KOPT-K1 (cell line): Measurements from ENCODE around the gene PRPF6.

Experiments
- H3K27ac ChIP-seq: fragments of 200-600 bp; sonication (generic); 2 replicates; pipeline ENCODE4 v1.5.1; 2016; ENCODE audit warnings: antibody characterized with exemption, mild to moderate bottlenecking, low read depth, low read length; ENCODE audit not compliant: poor library complexity, severe bottlenecking
- H3K36me3 ChIP-seq: fragments of 200-600 bp; sonication (generic); 2 replicates; pipeline ENCODE4 v1.5.1; 2017; ENCODE audit warnings: antibody characterized with exemption, mild to moderate bottlenecking, low read length, moderate library complexity; ENCODE audit not compliant: insufficient read depth
- H3K9me3 ChIP-seq: fragments of 200-600 bp; sonication (generic); 2 replicates; pipeline ENCODE4 v1.5.1; 2017; ENCODE audit warnings: antibody characterized with exemption, low read length, mild to moderate bottlenecking; ENCODE audit not compliant: insufficient read depth, poor library complexity, severe bottlenecking

Gene PRPF6

GRCh38 chr20:63942969-63943807 lies 37.7 kb upstream of the PRPF6 start:
- Histone ChIP-seq H3K36me3 (peaks cover 63% of the 10 kb centered on the region), H3K9me3 (no peaks in the 10 kb centered on the region), H3K27ac (no peak overlapping the region)

GRCh38 chr20:63943808-63944077 lies 37.2 kb upstream of the PRPF6 start:
- Histone ChIP-seq H3K9me3 (no peaks in the 10 kb centered on the region), H3K27ac (no peak overlapping the region)

DNA sequence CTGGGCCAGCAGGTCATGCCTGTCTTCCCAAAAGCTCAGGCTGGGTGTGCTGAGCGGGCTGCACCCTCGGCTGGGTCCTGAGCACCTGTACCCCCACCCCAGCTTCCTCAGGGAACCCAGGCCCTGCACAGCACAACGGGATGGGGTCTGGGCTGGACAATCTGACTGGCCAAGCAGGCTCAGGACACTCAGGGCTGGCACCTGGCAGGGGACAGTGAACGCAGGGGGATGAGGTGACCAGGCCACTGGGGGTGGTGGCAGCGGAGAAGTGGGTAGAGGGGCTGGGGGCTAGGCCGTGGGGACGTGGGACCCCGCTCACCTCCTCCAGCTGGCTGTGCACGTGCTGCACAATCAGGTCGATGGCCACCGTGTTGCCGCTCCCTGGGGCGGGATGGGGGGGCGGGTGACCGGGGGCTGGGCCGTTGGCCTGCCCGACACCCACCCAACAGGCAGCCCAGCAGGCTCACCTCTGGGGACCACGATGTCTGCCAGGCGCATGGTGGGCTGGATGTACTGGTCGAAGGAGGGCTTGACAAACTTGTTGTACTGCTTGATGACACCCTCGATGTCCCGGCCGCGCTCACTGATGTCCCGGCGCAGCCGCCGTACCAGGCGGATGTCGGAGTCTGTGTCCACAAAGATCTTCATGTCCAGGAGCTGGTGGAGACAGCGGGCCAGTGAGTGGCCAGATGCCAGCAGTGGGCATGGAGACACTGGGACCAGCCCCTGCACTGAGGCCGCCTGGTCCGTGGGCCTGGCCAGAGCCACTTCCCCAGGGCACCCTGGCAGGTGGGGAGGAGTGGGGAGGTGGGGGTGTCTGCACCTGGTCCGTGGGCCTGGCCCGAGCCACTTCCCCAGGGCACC lies 36.6 kb upstream of the PRPF6 start:
- Histone ChIP-seq H3K9me3 (no peaks in the 10 kb centered on the region), H3K36me3 (peaks cover 57% of the 10 kb centered on the region), H3K27ac (no peak overlapping the region)

More at GRCh38 chr20:63943808-63944077, 37.2 kb upstream of the PRPF6 start:
- H3K36me3 ChIP-seq, result peaks cover 61% of the 10 kb centered on the region

DNA sequence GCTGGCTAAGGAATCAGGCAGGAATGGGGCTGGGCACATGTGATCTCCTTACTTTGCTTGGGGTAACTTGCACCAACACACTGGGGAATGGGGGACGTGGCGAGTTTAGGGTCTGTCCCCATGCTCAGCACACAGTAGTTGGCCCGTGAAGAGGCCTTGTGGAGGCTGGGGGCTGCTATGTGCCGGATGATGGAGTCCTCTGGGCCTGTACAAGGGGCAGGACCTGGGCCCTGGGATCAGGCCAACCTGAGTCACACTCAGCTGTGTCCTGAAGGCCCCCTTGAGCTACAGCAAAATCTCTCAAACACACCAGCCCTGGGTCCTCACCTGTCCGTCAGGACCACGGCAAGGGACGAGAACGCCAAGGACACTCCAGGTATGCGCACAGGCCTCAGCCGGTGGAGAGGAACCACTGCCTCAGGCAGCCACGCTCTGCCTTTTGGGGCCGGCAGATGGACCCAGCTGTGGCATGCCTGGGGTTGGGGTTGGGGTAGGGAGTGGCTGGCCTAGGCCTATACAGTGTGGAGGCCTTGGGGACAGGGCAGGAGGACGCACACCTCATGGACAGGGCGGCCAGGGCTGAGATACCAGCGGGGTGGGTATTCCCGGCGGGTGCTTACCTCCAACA lies 35.8 kb upstream of the PRPF6 start:
- H3K9me3 ChIP-seq, result no peaks in the 10 kb centered on the region
- no peak overlapping the region for H3K27ac ChIP-seq
- peaks cover 53% of the 10 kb centered on the region for H3K36me3 ChIP-seq

DNA sequence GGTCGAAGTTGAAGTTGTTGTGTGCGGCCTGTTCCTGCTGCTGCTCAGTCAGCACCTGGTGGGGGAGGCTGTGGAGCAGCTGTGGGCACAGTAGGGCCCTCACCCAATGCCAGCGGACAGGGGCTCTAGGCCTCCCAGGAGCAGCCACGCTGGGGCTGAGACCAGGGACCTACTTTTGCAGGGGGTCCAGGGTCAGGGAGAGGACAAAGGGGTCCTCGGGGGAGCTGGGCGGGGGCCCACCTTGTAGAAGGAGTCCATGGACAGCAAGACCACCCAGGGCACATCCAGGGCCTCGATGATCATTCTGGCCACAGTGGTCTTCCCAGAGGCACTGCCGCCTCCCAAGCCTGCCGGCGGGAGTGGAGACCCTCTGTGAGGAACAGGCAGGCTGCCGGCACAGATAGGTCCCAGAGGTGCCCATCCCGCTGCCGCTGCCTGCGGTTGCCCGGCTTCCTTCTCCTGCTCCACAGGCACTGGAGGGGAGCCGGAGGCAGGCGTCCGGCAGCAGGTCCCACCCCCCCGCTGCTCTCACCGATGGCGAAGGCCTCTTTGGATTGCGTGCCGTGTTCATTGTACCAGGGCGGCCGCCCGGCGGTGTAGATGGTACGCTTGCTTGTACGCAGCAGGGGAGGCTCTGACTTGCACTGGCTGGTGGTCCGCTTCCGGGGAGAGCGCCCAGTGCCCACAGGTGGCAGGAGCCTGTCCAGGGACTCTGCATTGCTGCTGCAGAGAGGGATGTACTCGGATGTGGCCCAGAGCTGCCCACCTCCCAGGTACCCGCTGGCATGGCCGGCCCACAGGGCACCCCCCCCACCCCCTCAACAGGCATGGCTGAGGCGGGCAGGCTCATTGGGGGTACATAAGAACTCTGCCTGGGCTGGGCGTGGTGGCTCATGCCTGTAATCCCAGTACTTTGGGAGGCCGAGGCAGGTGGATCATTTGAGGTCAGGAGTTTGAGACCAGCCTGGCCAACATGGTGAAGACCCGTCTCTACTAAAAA lies 34.7 kb upstream of the PRPF6 start:
- Histone ChIP-seq H3K36me3 (peaks cover 42% of the 10 kb centered on the region), H3K9me3 (no peaks in the 10 kb centered on the region), H3K27ac (no peak overlapping the region)

DNA sequence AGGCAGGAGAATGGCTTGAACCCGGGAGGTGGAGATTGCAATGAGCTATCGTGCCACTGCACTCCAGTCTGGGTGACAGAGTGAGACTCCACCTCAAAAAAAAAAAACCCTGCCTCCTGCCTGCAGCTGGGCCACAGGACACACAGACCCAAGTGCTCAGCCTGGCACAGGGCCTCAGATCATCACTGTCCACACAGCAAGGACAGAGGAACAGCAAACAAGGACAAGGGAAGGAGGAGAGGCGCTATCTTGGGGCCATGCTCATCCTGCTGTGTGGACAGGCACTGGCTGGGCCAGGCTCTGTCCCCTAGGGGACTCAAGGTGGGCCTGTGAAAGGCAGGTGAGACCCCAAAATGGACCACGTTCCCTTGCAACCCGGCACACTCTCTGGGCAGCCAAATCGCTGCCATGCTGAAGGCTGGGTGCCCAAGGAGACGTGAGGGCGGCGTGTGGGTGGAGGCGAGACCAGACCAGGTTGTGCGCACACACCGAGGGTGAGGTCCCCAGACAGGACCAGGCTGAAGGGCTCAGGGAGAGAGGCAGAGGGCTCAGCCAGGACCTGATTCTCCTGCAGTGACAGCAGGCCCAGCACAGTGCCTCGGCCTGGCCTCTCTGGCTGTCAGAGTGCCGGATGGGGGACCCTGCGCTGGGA lies 33.8 kb upstream of the PRPF6 start:
- no peak overlapping the region for H3K27ac ChIP-seq
- no peaks in the 10 kb centered on the region for H3K9me3 ChIP-seq
- peaks cover 42% of the 10 kb centered on the region for H3K36me3 ChIP-seq

GRCh38 chr20:63947638-63948456 lies 33.1 kb upstream of the PRPF6 start:
- H3K9me3 ChIP-seq, result no peaks in the 10 kb centered on the region
- peaks cover 43% of the 10 kb centered on the region for H3K36me3 ChIP-seq
- no peak overlapping the region for H3K27ac ChIP-seq

DNA sequence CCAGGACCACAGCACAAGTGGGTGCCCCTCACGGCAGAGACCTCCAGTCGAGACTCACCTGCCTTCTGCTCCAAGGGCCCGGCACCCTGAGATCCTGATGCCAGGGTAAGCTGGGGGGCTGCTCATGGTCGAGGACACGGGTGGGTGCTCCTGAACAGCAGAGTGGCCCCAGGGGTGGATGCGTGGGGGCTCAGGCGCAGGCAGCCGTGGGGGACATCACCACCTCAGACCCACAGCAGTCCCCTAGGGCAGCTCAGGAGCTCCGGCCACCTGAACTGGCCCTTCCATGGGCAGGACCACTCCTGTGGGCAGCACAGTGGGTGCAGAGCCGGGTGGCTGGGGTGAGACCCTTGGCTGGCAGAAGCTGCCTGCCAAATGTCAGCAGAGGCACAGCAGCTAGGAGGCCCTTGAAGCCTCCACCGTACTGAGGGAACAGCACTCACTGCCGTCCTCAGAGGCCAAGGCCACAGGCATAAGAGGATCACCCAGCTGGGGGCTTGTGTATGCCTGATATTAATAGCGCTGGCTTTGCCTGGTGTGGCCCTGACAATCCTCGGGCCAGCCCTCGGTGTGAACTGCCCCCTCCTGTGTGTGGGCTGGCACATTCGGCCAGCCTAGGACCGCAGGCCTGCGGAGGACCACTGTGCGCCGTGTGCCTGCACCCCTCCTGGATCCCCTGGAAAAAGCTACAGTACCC lies 30.1 kb upstream of the PRPF6 start:
- Histone ChIP-seq H3K36me3 (peaks cover 13% of the 10 kb centered on the region), H3K27ac (no peak overlapping the region)

DNA sequence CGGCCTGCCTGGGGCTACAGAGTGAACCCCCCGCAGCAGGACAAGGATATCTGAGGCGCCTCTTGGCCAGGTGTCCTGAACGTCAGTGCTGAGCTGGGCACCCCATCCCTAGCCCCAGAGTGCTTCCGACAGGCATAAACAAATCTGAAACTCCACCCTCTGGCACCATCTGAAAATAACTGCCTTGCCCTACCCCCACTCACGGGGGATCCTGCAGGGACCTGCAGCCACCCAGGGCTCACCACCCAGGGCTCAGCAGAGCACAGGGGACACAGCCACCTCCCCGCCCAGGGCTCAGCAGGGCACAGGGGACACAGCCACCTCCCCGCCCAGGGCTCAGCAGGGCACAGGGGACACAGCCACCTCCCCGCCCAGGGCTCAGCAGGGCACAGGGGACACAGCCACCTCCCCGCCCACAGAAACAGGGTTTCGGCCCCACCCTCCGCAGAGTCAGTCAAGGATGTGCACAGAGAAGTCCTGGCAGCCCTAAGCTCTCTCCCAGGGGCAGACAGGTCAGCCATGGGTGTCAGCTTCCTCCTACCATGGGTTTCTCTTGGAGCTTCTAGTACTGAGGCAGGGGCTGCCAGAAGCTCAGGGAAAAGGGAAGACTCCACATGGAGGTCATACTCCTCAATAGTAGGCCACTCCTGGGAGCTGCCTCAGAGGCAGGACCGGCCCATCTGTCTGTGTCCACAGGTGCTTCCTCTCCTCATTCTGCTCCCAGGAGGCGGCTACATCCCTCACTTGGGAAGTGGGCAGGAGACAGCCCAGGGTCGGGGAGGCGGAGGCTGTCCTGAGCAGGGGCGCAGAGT lies 29.3 kb upstream of the PRPF6 start:
- Histone ChIP-seq H3K27ac (no peak overlapping the region), H3K36me3 (peaks cover 9% of the 10 kb centered on the region; the same call in 1 of the 2 replicates), H3K9me3 (no peaks in the 10 kb centered on the region)

More for the DNA sequence above, 30.1 kb upstream of the PRPF6 start:
- H3K9me3 ChIP-seq, result no peaks in the 10 kb centered on the region

- Histone ChIP-seq H3K36me3 (peaks cover 9% of the 10 kb centered on the region; the same call in 1 of the 2 replicates), H3K27ac (no peak overlapping the region), H3K9me3 (no peaks in the 10 kb centered on the region)
Observed at GRCh38 chr20:63952210-63952535, 28.8 kb upstream of the PRPF6 start.

DNA sequence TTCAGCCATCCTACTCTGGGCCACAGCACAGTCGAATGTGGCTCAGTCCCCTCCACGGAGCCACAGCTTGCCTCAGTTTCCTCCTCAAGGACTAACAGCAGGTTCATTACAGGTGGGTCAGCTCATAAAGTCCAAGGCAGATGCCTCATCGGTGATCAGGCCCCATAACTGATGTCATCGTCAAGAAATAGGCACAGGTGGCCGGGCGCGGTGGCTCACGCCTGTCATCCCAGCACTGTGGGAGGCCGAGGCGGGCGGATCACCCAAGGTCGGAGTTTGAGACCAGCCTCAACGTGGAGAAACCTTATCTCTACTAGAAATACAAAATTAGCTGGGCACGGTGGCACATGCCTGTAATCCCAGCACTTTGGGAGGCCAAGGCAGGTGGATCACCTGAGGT lies 28.2 kb upstream of the PRPF6 start:
- Histone ChIP-seq H3K36me3 (peaks cover 9% of the 10 kb centered on the region; the same call in 1 of the 2 replicates), H3K27ac (no peak overlapping the region), H3K9me3 (no peaks in the 10 kb centered on the region)

GRCh38 chr20:63953764-63954429 lies 27.0 kb upstream of the PRPF6 start:
- Histone ChIP-seq H3K9me3 (no peaks in the 10 kb centered on the region), H3K36me3 (peaks cover 14% of the 10 kb centered on the region; the same call in 1 of the 2 replicates), H3K27ac (no peak overlapping the region)
